A549 (cell line): Measurements from ENCODE around the gene LBHD2. TPM values are rescaled to one million over a fixed set of nuclear protein-coding genes. Genes with fewer than 3 reads are reported as not detected.

Experiments
- ATAC-seq, 2 experiments: fragments of 200-7000 bp in 1 of 2; fragments of >200 bp in 1 of 2; cut with Nextera tagmentation in 1 of 2; cut with Tn5 transposase in 1 of 2; 3 replicates each; pipeline versions ENCODE4 v1.8.0 to v1.9.1; 2018 to 2020; ENCODE audit warnings: mild to moderate bottlenecking in 1 of 2, moderate library complexity in 1 of 2
- CTCF ChIA-PET: fragments of 300-600 bp; sonication (Branson Sonifier 250); formaldehyde crosslinking; extraction: SDS; loops from one replicate; lab custom pipeline; 2021; ENCODE audit warnings: antibody characterized with exemption, inconsistent platforms; lab: Yijun Ruan, JAX
- POLR2A ChIA-PET: fragments of 350-600 bp; formaldehyde crosslinking; extraction: SDS; loops from one replicate; lab custom pipeline; 2021; ENCODE audit warnings: antibody characterized with exemption, inconsistent platforms; lab: Yijun Ruan, JAX
- DNase-seq, 2 experiments: peaks; one replicate each; pipeline versions ENCODE4 v3.0.0 to v3.0.0-alpha.2; 2011 to 2016; ENCODE audit warnings: low read depth in 1 of 2, low spot score in 1 of 2
- FAIRE-seq: peaks from 2 replicates; lab custom pipeline; 2011; peaks lifted over from hg19 to GRCh38; lab: Jason Lieb, UNC
- H3K27ac ChIP-seq, 2 experiments: fragments of >200 bp; sonication (Bioruptor Twin); formaldehyde crosslinking; 3 replicates each; pipeline ENCODE4 v1.5.1; 2016 to 2017
- H3K4me1 ChIP-seq: fragments of >200 bp; sonication (Bioruptor Twin); formaldehyde crosslinking; 3 replicates; pipeline ENCODE4 v1.6.1; 2016
- H3K4me2 ChIP-seq: fragments of >200 bp; sonication (Bioruptor Twin); formaldehyde crosslinking; 3 replicates; pipeline ENCODE4 v1.6.1; 2016
- H3K4me3 ChIP-seq: fragments of >200 bp; sonication (Bioruptor Twin); formaldehyde crosslinking; 3 replicates; pipeline ENCODE4 v1.5.1; 2016
- H3K9me3 ChIP-seq: fragments of >200 bp; sonication (Bioruptor Twin); formaldehyde crosslinking; 3 replicates; pipeline ENCODE4 v1.6.1; 2016
- BHLHE40 ChIP-seq: IDR thresholded peaks from 2 replicates; pipeline ENCODE4 v1.6.1; 2012; ENCODE audit warnings: low read depth, low read length, inconsistent platforms
- CBX2 ChIP-seq: fragments of 200-600 bp; sonication (generic); IDR thresholded peaks from 2 replicates; pipeline ENCODE4 v1.6.1; 2016; ENCODE audit warnings: low read depth, mild to moderate bottlenecking, borderline replicate concordance
- CHD4 ChIP-seq: fragments of 200-600 bp; sonication (generic); IDR thresholded peaks from 2 replicates; pipeline ENCODE4 v1.6.1; 2016; ENCODE audit warnings: antibody characterized with exemption, mild to moderate bottlenecking, borderline replicate concordance
- EHF ChIP-seq: fragments of 250-450 bp; sonication (Bioruptor Pico); IDR thresholded peaks from 2 replicates; pipeline ENCODE4 v1.5.0; 2020; ENCODE audit warnings: mild to moderate bottlenecking
- FOXS1 ChIP-seq: fragments of 250-450 bp; sonication (Bioruptor Pico); IDR thresholded peaks from 2 replicates; pipeline ENCODE4 v1.5.0; 2020; ENCODE audit warnings: mild to moderate bottlenecking, moderate library complexity
- GATA3 ChIP-seq: IDR thresholded peaks from 2 replicates; pipeline ENCODE4 v1.6.1; 2012; ENCODE audit warnings: borderline replicate concordance
- HDAC2 ChIP-seq: fragments of 200-600 bp; sonication (generic); IDR thresholded peaks from 2 replicates; pipeline ENCODE4 v1.6.1; 2016
- HOXA7 ChIP-seq: fragments of 250-450 bp; sonication (Bioruptor Pico); IDR thresholded peaks from 2 replicates; pipeline ENCODE4 v1.5.0; 2020; ENCODE audit warnings: mild to moderate bottlenecking, moderate library complexity
- MAFK ChIP-seq: fragments of 450-650 bp; IDR thresholded peaks from 2 replicates; pipeline ENCODE4 v1.6.1; 2014; ENCODE audit not compliant: partially characterized antibody
- MAZ ChIP-seq: fragments of 150-350 bp; IDR thresholded peaks from 2 replicates; pipeline ENCODE4 v1.6.1; 2014; ENCODE audit warnings: antibody characterized with exemption, low read depth, low read length, borderline replicate concordance
- NFE2L2 ChIP-seq: fragments of 150-350 bp; conservative IDR thresholded peaks from 2 replicates; pipeline ENCODE4 v1.6.1; 2014; ENCODE audit warnings: low read length
- NR3C1 ChIP-seq: fragments of >200 bp; sonication (Bioruptor Twin); formaldehyde crosslinking; IDR thresholded peaks from 3 replicates; pipeline ENCODE4 v1.6.1; 2017
- POLR2A ChIP-seq: IDR thresholded peaks from 2 replicates; pipeline ENCODE4 v1.6.1; 2012; ENCODE audit warnings: mild to moderate bottlenecking, low read length
- RNF2 ChIP-seq: fragments of 200-600 bp; sonication (generic); IDR thresholded peaks from 2 replicates; pipeline ENCODE4 v1.6.1; 2016; ENCODE audit warnings: low read depth, mild to moderate bottlenecking, antibody characterized with exemption, moderate library complexity, borderline replicate concordance
- SMC3 ChIP-seq: fragments of >200 bp; sonication (Bioruptor Twin); formaldehyde crosslinking; IDR thresholded peaks from 3 replicates; pipeline ENCODE4 v1.6.1; 2018; ENCODE audit warnings: inconsistent platforms
- ZC3H11A ChIP-seq: fragments of 450-650 bp; IDR thresholded peaks from 2 replicates; pipeline ENCODE4 v1.6.1; 2014; ENCODE audit warnings: antibody characterized with exemption, mild to moderate bottlenecking
- ZNF302 ChIP-seq: fragments of 250-450 bp; sonication (Bioruptor Pico); IDR thresholded peaks from 2 replicates; pipeline ENCODE4 v1.9.0; 2021; ENCODE audit warnings: inconsistent platforms, mild to moderate bottlenecking, moderate library complexity
- WGBS: methylation state at CpG from one replicate; pipeline ENCODE4 v1.1.6; 2017; ENCODE audit errors: missing lambda C conversion rate; 5-methylcytosine and 5-hydroxymethylcytosine counted together
- polyA plus RNA-seq, 4 experiments: library from polyadenylated mRNA; depleted of rRNA in 3 of 4; stranded (reverse); fragments of >200 nt; fragmentation: RNase III in 1 of 4; extraction: RNeasy Plus Mini Kit Qiagen cat#74134 plus additional on column Dnase treatment in 1 of 4; gene quantifications; 2 replicates in 3 of 4; 3 replicates in 1 of 4; pipeline ENCODE4 v1.2.3, GENCODE V29; 2011 to 2017
- TF ChIP-seq, protein P1 (sequence below): fragments of 450-650 bp; IDR thresholded peaks from 2 replicates; pipeline ENCODE4 v1.6.1; 2014; ENCODE audit warnings: antibody characterized with exemption
- TF ChIP-seq, protein P2 (sequence below): fragments of 150-350 bp; IDR thresholded peaks from 2 replicates; pipeline ENCODE4 v1.6.1; 2014; ENCODE audit warnings: low read depth, mild to moderate bottlenecking, low read length
- TF ChIP-seq, protein P3 (sequence below): fragments of >200 bp; sonication (Bioruptor Twin); formaldehyde crosslinking; IDR thresholded peaks from 2 replicates; pipeline ENCODE4 v1.6.1; 2016
- TF ChIP-seq, protein P4 (sequence below): IDR thresholded peaks from 2 replicates; pipeline ENCODE4 v1.6.1; 2012; ENCODE audit warnings: low read depth, borderline replicate concordance
- TF ChIP-seq, protein P5 (sequence below): IDR thresholded peaks from 2 replicates; pipeline ENCODE4 v1.6.1; 2012
- TF ChIP-seq, protein P6 (sequence below): IDR thresholded peaks from 2 replicates; pipeline ENCODE4 v1.6.1; 2012
- TF ChIP-seq, protein P7 (sequence below): fragments of 250-450 bp; sonication (Bioruptor Pico); IDR thresholded peaks from 2 replicates; pipeline ENCODE4 v1.5.0; 2020; ENCODE audit warnings: low read depth, mild to moderate bottlenecking, moderate library complexity
- TF ChIP-seq, protein P8 (sequence below): fragments of >200 bp; sonication (Bioruptor Twin); formaldehyde crosslinking; IDR thresholded peaks from 3 replicates; pipeline ENCODE4 v1.5.1; 2016

The LBHD2 gene
- polyA plus RNA-seq, 2 of the 4 experiments (the other 2 are of a cell fraction) = not detected

DNA sequence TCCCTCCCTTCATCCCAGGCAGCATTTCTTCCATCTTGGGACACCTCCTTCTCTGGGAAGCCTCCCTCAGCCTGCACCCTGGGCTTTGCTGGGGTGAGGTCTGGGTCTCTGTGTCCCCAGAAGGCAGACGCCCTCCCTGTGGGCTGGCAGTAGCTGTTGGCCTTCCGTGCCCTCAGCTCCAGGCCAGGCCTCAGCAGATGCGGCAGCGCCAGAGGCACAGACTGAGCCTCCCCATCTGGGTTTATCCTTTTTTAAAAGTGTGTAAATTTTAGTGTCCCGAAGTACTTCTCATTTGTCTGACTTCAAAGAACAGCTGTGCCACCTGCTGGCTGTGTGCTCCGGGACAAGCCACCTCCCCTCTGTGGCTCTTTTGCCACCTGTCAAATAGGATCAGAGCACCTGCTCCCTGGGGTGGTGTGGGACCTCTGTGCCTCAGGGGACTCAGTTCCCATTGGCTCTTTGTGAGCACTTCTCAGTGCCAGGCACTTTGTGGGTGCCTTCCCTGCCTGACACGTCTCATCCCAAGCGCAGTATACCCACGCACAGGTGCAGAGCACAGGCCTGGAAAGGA, 21.7 kb downstream of the LBHD2 start (continued):
- TF ChIP-seq, protein P1, sequence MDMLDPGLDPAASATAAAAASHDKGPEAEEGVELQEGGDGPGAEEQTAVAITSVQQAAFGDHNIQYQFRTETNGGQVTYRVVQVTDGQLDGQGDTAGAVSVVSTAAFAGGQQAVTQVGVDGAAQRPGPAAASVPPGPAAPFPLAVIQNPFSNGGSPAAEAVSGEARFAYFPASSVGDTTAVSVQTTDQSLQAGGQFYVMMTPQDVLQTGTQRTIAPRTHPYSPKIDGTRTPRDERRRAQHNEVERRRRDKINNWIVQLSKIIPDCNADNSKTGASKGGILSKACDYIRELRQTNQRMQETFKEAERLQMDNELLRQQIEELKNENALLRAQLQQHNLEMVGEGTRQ = no peak
- no peak for TF ChIP-seq MAZ
- no peak for TF ChIP-seq RNF2
- no peak for TF ChIP-seq NFE2L2
- no peak for TF ChIP-seq ZNF302 (CRISPR knock-in tag)
- TF ChIP-seq CHD4 = no peak
- TF ChIP-seq FOXS1 (CRISPR knock-in tag) = no peak

DNA sequence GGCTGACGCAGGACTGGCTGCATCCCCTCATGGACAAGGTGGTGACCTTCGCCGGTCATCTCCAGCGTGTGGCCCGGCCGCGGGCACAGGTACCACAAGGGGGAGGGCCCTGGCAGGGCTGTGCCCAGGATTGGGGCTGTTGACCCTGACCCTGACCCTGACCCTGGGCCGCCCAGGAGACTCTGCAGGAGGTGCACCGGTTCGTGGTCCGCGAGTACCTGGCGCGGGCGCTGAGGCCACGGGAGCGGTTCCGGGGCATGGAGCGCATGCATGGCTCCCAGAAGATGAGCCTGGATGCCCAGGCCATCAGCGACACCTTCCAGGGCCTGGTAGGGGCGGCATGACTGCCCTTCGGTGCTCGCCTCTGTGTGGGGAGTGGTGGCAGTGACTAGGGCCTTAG, 23.4 kb downstream of the LBHD2 start:
- no peak for TF ChIP-seq EHF (CRISPR knock-in tag)
- TF ChIP-seq BHLHE40 = no peak
- TF ChIP-seq HDAC2 = no peak
- TF ChIP-seq MAZ = no peak
- no peak for TF ChIP-seq SMC3
- TF ChIP-seq, protein P2, sequence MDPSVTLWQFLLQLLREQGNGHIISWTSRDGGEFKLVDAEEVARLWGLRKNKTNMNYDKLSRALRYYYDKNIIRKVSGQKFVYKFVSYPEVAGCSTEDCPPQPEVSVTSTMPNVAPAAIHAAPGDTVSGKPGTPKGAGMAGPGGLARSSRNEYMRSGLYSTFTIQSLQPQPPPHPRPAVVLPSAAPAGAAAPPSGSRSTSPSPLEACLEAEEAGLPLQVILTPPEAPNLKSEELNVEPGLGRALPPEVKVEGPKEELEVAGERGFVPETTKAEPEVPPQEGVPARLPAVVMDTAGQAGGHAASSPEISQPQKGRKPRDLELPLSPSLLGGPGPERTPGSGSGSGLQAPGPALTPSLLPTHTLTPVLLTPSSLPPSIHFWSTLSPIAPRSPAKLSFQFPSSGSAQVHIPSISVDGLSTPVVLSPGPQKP = no peak
- TF ChIP-seq POLR2A = no peak
- ChIA-PET POLR2A (no interaction called here), CTCF (interaction anchor here (4.4 to 14.0 kb wide), 6 partner anchors 19 to 180 kb away, joined by 57 to 544 read pairs (median 260); partner anchors contain the start of gene TNFAIP2)
- ATAC-seq (no peak), FAIRE-seq (no peak), DNase-seq (no peak)
- H3K4me1 ChIP-seq = peaks cover 81% of the 10 kb centered on the region
- no peak overlapping the region for H3K4me3 ChIP-seq
- WGBS = 93% methylated on average over 19 of the region's 23 CpGs
- peak overlapping the region; percentile 94; a peak in 5 of 6 replicates for H3K27ac ChIP-seq
- H3K9me3 ChIP-seq = no peaks in the 10 kb centered on the region
- peak overlapping the region; percentile 79 for H3K4me2 ChIP-seq

DNA sequence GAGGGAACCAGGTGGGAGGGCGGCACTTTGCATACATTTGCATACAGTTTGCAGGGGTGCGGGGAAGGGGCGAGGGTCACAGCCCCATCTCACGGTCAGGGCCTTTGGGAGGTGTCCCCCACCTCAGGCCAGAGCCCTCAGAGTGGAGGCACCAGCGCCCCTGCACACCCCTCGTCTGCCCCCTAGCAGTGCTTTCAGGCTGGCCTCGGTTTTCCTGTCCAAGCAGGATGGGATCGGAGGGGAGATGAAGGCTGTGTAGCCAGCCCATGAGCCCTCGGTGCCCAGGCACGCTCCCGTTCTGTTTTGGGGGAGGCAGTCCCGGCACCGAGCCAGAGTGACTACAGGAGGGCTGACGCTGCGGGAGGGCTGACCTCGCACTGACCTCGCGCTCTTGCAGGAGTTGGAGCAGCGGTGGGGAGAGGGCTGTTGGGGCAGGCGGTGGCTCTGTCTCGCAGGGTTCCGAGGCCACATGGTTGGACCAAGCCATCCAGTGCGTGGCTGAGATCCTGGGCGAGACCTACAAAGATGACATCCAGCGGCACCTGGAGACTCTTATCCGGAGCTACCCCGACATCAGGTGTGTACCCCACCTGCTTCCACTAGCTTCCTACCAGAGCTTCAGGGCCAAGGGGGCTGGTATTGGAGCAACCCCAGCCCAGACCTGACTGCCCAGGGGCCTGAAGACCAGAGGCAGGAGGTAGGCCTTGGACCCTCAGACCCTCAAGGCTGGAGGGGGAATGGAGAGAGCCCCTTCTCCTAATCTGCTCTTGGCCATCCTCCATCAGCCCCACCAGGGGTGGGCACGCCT, 24.1 kb downstream of the LBHD2 start:
- Histone ChIP-seq H3K27ac (peak overlapping the region; percentile 94), H3K4me3 (peak overlapping the region; percentile 28), H3K9me3 (no peaks in the 10 kb centered on the region), H3K4me1 (peaks cover 84% of the 10 kb centered on the region), H3K4me2 (peak overlapping the region; percentile 79)
- ChIA-PET POLR2A (interaction anchor here (0.7 to 2.3 kb wide), 2 partner anchors 13 to 15 kb away, joined by 4 to 11 read pairs; partner anchors contain the start of gene TNFAIP2), CTCF (interaction anchor here (1.0 to 2.3 kb wide), 7 partner anchors 10 to 185 kb away, joined by 3 to 16 read pairs (median 4); no protein-coding TSS in a partner anchor)
- ATAC-seq = no peak
- DNase-seq = peak in 1 of 2 experiments; percentile 72
- no peak for FAIRE-seq
- 77% methylated on average over 23 of the region's 28 CpGs for WGBS
- TF ChIP-seq MAFK (no peak), ZC3H11A (no peak), GATA3 (peak; percentile 52), HOXA7 (CRISPR knock-in tag) (no peak), FOXS1 (CRISPR knock-in tag) (no peak), NR3C1 (no peak), RNF2 (no peak), CHD4 (no peak), CBX2 (no peak)
- TF ChIP-seq, protein P3, sequence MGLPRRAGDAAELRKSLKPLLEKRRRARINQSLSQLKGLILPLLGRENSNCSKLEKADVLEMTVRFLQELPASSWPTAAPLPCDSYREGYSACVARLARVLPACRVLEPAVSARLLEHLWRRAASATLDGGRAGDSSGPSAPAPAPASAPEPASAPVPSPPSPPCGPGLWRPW = no peak
- TF ChIP-seq, protein P4, sequence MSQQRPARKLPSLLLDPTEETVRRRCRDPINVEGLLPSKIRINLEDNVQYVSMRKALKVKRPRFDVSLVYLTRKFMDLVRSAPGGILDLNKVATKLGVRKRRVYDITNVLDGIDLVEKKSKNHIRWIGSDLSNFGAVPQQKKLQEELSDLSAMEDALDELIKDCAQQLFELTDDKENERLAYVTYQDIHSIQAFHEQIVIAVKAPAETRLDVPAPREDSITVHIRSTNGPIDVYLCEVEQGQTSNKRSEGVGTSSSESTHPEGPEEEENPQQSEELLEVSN = no peak; the same call in 1 of the 2 replicates
- TF ChIP-seq, protein P5, sequence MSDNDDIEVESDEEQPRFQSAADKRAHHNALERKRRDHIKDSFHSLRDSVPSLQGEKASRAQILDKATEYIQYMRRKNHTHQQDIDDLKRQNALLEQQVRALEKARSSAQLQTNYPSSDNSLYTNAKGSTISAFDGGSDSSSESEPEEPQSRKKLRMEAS = peak; percentile 81
- TF ChIP-seq, protein P6, sequence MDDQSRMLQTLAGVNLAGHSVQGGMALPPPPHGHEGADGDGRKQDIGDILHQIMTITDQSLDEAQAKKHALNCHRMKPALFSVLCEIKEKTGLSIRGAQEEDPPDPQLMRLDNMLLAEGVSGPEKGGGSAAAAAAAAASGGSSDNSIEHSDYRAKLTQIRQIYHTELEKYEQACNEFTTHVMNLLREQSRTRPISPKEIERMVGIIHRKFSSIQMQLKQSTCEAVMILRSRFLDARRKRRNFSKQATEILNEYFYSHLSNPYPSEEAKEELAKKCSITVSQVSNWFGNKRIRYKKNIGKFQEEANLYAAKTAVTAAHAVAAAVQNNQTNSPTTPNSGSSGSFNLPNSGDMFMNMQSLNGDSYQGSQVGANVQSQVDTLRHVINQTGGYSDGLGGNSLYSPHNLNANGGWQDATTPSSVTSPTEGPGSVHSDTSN = no peak
- TF ChIP-seq, protein P1 = no peak
- TF ChIP-seq, protein P7, sequence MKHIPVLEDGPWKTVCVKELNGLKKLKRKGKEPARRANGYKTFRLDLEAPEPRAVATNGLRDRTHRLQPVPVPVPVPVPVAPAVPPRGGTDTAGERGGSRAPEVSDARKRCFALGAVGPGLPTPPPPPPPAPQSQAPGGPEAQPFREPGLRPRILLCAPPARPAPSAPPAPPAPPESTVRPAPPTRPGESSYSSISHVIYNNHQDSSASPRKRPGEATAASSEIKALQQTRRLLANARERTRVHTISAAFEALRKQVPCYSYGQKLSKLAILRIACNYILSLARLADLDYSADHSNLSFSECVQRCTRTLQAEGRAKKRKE = 0 out of 2 replicates have a peak, but pooled peaks have one; percentile 15
- TF ChIP-seq, protein P8, sequence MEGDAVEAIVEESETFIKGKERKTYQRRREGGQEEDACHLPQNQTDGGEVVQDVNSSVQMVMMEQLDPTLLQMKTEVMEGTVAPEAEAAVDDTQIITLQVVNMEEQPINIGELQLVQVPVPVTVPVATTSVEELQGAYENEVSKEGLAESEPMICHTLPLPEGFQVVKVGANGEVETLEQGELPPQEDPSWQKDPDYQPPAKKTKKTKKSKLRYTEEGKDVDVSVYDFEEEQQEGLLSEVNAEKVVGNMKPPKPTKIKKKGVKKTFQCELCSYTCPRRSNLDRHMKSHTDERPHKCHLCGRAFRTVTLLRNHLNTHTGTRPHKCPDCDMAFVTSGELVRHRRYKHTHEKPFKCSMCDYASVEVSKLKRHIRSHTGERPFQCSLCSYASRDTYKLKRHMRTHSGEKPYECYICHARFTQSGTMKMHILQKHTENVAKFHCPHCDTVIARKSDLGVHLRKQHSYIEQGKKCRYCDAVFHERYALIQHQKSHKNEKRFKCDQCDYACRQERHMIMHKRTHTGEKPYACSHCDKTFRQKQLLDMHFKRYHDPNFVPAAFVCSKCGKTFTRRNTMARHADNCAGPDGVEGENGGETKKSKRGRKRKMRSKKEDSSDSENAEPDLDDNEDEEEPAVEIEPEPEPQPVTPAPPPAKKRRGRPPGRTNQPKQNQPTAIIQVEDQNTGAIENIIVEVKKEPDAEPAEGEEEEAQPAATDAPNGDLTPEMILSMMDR = no peak
